Measurements from ENCODE around the gene GOLGA2.

Gene GOLGA2

GRCh38 chr9:128275198-128276007 lies at the start of gene GOLGA2:
Gene GOLGA2 (minus strand): TSS chr9:128276007. CDS start chr9:128275976, 31 bp downstream.
- in situ Hi-C loops (cut with HindIII; ENCODE audit: low sequenced_read_pairs): no loop called here
- H3K4me3 ChIP-seq (ENCODE audit: low read depth, low read length): peak within 1 kb of the TSS; percentile 99
- no peak for DNase-seq (ENCODE audit: low read depth)
- no peak for TF ChIP-seq CTCF (IDR thresholded peaks at IDR 0.05; ENCODE audit: low read depth, low read length, missing control alignments)

GRCh38 chr9:128324401-128324800 lies 48.6 kb upstream of the GOLGA2 start:
- H3K4me3 ChIP-seq (ENCODE audit: low read depth, low read length): no peak overlapping the region
- TF ChIP-seq CTCF (IDR thresholded peaks at IDR 0.05; ENCODE audit: low read depth, low read length, missing control alignments): no peak
- DNase-seq (ENCODE audit: low read depth): no peak
- in situ Hi-C loops (cut with HindIII; ENCODE audit: low sequenced_read_pairs): no loop called here

GRCh38 chr9:128323791-128324190 lies 48.0 kb upstream of the GOLGA2 start:
- TF ChIP-seq CTCF (IDR thresholded peaks at IDR 0.05; ENCODE audit: low read depth, low read length, missing control alignments): no peak
- in situ Hi-C loops (cut with HindIII; ENCODE audit: low sequenced_read_pairs): no loop called here
- DNase-seq (ENCODE audit: low read depth): no peak
- peak overlapping the region; percentile 95 for H3K4me3 ChIP-seq (ENCODE audit: low read depth, low read length)

GRCh38 chr9:128323212-128323730 lies 47.5 kb upstream of the GOLGA2 start:
- no peak for TF ChIP-seq CTCF (IDR thresholded peaks at IDR 0.05; ENCODE audit: low read depth, low read length, missing control alignments)
- DNase-seq (ENCODE audit: low read depth): no peak
- peak overlapping the region; percentile 95 for H3K4me3 ChIP-seq (ENCODE audit: low read depth, low read length)
- in situ Hi-C loops (cut with HindIII; ENCODE audit: low sequenced_read_pairs): no loop called here

- TF ChIP-seq CTCF (IDR thresholded peaks at IDR 0.05; ENCODE audit: low read depth, low read length, missing control alignments): no peak
- in situ Hi-C loops (cut with HindIII; ENCODE audit: low sequenced_read_pairs): no loop called here
- peak within 1 kb of the TSS; percentile 95 for H3K4me3 ChIP-seq (ENCODE audit: low read depth, low read length)
Observed at GRCh38 chr9:128322404-128323211, 46.8 kb upstream of the GOLGA2 start, which contains the start of the genes COQ4 and TRUB2. Gene COQ4 (plus strand): TSS chr9:128322839. CDS start chr9:128322859, 20 bp downstream. Gene TRUB2 (minus strand): TSS chr9:128322447. CDS start chr9:128322408, 39 bp downstream.

GRCh38 chr9:128321879-128322403 lies 46.1 kb upstream of the GOLGA2 start:
- no peak for DNase-seq (ENCODE audit: low read depth)
- peak overlapping the region; percentile 95 for H3K4me3 ChIP-seq (ENCODE audit: low read depth, low read length)
- in situ Hi-C loops (cut with HindIII; ENCODE audit: low sequenced_read_pairs): no loop called here
- TF ChIP-seq CTCF (IDR thresholded peaks at IDR 0.05; ENCODE audit: low read depth, low read length, missing control alignments): no peak

More at GRCh38 chr9:128322404-128323211, 46.8 kb upstream of the GOLGA2 start, which contains the start of the genes COQ4 and TRUB2:
- peak; percentile 87 for DNase-seq (ENCODE audit: low read depth)

Measured in astrocyte of the cerebellum (primary cell).